ENCODE data around the gene NEXMIF.
"Not testable (repeated sequence)": the region's sequence is repeated elsewhere in the genome, so short reads cannot be mapped to it uniquely, and the experiment has no call there.

NEXMIF gene

DNA sequence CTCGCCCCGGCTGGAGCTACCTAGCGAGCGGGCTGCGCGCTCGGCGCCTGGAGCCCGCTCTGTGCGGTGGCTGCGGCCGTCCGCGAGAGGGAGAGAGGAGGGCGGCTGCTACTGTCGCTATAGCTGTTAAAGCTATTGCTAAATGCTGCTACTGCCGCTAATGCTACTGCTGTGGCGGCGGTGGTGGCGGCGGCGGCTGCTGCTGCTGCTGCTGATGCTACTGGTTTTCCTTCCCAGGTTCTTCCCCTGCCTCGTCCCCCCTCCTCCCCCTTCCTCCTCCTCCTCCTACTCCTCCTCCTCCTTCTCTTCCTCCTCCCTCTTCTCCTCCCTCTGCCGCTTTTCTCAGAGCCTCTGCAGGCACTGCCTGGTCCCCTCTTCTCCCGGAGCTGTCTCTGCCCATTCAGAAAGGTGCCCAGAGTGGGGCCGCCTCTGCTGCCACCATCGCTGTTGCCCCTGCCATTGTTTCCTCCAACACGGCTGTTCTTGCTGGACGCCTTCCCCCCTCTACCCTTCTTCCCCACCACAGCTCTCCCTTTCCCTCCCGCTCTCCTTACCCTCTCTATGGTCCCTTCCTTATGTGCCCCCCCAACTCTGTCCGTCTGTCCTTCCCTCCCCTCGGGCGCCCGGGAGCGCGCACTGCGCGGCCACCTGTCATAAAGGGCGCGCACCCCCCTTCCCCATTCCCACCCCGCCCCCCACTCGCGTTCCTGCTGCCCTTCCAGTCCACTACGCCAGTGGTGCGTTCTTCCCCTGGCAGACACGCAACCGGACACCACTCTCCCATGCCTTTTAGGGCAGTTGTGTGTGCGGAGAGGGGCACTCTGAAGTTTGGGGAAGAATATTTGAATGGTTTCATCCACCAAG lies at the start of gene NEXMIF:
NEXMIF (minus strand) TSS at position 228 of the 864 bp plus-strand sequence.
- DNase-seq = peak in 38 of 56 donors; percentile 0 to 49 (median 12)

DNA sequence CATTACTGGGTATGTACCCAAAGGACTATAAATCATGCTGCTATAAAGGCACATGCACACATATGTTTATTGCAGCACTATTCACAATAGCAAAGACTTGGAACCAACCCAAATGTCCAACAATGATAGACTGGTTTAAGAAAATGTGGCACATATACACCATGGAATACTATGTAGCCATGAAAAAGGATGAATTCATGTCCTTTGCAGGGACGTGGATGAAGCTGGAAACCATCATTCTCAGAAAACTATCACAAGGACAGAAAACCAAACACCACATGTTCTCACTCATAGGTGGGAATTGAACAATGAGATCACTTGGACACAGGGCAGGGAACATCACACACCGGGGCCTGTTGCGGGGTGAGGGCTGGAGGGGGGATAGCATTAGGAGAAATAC lies 36.7 kb upstream of the NEXMIF start:
- not testable (repeated sequence) for DNase-seq

DNA sequence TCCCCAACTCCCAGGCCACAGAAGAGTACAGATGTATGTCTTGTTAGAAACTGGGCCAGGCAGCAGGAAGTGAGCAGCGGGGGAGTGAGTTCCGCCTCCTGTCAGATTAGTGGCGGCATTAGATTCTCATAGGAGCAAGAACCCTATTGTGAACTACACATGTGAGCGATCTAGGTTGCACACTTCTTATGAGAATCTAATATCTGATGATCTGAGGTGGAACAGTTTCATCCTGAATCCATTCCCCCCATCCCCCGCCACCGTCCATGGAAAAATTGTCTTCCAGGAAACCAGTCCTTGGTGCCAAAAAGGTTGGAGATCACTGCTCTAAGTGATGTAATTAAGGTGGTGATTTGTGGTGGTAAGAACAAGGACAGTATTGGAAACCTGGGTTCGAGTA lies 24.5 kb upstream of the NEXMIF start:
- no peak for DNase-seq

DNA sequence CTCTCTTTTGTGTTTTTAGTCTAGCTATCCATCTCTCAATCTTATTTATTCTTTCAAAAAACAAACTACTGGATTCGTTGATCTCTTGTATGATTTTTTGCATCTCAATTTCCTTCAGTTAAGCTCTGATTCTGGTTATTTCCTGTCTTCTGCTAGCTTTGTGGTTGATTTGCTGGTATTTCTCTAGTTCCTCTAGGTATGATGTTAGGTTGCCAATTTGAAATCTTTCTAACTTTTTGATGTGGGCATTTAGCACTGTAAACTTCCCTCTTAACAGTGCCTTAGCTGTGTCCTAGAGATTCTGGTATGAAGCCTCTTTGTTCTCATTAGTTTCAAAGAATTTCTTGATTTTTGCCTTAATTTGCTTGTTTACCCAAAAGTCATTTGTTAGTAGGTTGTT lies 15.2 kb upstream of the NEXMIF start:
- DNase-seq = no peak

DNA sequence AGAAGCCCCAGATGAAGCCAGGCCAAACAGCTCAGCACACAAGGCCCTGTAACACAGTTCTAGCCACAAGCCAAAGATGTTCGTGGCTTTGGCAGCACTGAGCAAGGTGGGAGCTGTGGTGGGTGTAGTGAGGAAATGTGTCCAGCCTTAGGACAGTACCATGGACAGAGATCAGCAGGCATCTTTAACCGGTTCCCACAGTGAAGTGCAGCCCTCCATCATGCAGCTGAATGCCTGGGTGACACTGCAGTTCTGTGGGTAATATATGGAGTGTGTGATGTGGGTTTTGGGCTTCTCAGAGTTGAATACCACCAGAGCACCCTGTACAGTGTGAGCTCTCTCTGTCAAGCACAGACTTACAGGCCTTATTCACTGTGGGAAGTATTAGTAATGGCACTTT lies 6.0 kb upstream of the NEXMIF start:
- no peak for DNase-seq

DNA sequence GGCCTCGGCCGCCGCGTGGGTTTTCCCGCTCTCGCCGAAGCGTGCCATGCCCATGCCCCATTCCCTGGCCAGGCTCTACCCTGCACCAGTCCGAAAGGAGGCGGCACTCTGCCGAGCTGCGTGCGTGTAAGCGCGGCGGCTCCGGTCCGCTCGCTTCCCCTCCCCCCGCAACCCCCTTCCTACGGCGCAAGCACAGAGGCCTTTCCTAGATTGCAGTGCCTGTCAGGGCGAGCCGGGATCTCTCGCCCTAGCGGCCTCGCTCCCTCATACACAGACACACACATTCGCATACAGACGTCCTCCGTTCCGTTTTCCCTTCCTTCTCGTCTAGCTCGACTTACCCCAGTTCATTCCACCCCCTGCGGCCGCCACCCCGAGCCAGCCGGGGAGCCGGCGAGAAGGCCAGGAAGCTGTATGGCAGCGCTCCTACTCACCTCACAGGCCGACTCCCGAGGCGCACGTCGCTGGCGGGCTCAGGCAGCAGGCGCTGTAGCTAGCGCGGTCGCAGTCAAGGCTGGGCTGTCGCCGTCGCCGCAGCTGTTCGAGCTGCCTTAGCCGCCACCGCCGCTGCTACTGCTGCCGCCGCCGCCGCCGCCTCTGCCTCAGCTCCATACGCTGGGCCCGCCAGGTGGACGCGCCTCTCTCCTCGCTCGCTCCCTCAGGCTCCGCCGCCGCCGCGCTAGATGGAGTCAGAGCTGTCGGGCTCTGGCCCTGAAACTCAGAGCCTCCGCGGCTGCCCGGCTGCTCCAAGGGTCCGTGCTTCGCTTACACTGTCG lies 615 bp downstream of the NEXMIF start:
- peak in 45 of 56 donors; percentile 0 to 67 (median 18) for DNase-seq

DNA sequence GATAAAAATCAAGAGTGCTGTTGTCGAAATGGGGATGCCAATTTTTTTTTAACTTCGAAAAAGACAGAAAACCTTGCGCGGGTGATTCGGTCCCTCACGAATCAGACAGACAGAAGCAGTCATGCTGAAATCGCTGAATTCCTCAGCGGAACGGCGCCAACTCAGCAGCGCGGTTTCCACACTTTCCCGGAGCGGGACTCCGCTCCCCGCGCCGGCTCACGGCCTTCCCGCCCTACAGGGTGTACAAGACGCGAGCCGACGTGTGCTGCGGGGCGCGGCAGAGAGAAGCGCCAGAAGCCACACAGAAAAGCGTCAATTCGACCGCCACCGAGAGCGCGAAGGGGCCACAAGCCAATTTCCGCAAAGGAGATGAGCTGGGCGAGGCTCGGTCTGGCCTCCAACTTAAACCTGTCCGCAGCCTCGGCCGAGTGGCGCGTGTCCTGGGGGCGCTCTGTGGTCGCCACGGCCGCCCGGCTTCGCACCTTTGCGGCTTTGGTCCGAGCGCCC lies 1.3 kb downstream of the NEXMIF start:
- peak in 23 of 56 donors; percentile 0 to 34 (median 7) for DNase-seq

DNA sequence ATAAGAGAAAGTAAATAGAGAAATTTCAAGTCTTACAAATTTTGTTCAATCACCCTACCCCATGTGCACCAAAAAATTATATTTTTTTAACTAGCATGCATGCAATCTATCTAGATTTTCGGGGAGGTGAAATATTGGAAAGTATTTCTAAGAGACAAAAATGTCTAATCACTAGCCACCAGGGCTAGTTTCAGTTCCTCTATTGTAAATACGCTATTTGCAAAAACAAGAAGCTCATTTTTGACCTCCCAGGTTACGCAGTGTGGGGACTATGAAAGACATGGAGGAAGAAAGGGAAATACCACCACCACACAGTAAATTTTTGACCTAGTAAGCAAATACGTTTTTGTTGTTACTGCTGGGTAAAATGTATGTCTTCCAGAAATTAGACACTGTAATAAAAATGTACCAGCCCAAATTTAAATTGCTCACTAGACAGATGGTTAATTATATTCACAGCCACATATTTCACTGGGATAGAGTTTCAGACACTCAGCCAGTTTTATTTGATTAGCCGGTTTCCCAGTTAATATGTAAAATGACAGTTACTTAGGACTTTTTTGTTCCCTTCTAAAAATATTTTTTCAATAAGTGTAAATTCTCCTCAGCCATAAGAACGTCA lies 2.2 kb downstream of the NEXMIF start:
- peak in 1 of 56 donors; percentile 1 for DNase-seq

DNA sequence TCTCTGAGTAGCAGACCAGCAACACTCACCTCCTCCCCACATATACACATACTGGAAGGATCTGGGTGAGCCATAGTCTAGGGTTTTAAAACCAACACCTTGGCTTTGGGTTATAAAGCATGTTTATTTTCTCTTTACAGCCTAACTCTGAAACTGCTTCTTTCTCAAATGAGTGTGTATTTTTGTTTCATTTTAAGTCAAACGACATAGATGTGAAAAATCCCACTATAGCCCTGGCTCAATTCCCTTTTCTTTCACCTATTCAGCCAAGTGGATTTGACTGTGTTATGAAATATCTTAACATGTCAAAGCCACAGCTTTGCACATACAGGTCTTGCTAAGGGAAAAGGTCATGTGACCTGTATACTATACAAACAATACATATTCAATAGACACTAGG lies 13.8 kb downstream of the NEXMIF start:
- DNase-seq = no peak

DNA sequence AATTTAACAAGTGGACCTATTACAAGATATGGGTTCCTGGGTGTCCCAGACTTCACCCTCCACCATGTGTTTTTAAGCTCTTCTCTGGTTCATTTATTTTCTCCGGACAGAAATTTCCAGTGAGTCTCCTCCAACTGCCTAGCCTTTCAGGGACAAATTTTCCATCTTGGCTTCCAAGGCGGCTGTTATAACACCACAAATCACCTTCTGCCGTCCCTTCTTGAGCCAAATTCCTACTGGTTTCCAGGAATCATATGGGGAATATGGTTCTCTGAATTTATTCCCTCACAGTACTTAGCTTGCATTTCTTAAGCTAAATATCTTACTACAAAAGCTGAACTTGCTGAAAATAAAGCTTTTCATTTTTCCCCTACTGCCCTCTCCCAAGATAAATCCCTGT lies 18.8 kb downstream of the NEXMIF start:
- DNase-seq = no peak

DNA sequence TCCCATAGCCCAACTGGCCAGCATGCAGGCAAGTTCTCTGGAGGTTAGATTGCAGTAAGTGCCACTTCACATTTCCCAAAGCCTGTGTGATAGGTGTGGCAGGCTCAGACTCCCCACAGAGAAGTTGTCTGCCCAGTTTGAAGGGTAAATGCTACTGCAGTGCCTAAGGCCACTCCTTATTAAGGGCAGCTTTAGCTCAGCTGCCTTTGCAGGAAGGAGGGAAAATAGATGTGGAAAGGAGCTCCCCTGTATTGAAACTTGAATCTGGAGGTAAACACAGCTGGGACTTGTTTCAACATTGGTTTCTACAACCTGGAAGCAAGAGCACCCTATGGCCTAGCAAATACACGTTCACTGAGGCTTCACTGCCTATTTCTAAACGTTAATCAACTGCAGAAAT lies 22.4 kb downstream of the NEXMIF start:
- no peak for DNase-seq

DNA sequence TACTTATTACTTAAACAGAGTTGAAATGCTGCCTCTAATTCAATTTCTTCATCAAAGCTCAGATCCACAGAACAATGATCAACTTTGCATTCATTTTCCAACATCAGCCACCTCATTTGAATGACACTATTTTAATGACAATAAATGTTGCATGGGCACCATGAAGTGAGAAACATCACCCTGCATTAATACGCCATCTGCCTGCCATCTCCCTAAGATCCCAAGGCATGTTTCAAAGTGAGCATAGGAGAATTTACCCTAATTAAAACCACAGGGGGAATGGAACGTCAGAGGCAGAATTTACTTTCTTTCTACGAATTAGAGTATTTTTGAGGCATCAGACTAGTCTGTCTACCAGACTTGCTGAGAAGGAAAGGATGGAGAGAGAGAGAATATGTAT lies 32.7 kb downstream of the NEXMIF start:
- DNase-seq = no peak

DNA sequence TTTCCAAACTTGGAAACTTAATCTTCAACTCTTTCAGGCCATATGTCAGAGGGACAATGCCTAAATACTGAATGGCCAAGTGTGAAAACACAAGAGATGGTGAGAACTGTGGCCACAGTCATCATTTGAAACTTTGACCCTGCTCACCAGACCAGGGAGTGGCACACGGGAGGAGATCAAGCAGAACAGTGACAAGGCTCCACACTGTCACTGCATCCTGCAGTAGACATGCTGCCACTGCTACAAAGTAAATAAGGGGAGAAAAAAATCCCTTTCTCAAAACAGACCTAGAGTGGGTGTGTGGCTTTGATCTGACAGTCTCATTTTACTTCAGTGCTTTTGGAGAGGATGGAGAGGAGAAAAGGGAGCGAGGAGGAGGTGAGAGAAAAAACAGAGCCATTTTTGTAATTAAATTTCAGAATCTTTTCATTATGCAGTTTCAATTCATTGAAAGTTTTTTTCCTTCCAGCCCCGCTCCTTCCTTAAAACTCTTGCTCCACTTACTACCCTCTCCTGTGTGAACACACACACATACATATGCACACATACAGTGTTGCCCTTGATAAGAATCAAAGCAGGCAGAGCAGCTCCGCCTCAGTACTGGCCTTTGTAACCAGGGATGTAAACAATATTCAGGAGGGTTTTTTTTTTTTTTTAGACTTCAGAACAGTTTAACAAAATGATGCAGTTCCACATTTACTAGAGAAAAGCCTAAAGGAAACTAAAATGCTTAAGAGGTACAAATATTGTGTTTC lies 34.4 kb downstream of the NEXMIF start:
- DNase-seq = no peak

DNA sequence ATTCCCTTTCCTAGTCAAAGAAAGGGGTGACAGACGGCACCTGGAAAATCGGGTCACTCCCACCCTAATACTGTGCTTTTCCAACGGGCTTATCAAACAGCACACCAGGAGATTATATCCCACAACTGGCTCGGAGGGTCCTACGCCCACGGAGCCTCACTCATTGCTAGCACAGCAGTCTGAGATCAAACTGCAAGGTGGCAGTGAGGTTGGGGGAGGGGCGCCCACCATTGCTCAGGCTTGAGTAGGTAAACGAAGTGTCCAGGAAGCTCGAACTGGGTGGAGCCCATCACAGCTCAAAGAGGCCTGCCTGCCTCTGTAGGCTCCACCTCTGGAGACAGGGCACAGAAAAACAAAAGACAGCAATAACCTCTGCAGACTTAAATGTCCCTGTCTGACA lies 42.9 kb downstream of the NEXMIF start:
- not testable (repeated sequence) for DNase-seq

DNA sequence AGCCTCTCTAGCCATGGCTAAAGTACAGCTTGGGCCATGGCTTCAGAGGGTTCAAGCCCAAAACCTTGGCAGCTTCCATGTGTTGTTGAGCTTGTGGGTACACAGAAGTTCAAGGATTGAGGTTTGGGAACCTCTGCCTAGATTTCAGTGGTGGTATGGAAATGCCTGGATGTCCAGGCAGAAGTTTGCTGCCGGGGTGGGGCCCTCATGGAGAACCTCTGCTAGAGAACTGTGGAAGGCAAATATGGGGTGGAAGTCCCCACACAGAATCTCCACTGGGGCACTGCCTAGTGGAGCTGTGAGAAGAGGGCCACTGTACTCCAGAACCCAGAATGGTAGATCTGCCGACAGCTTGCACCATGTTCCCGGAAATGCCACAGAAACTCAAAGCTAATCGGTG lies 59.5 kb downstream of the NEXMIF start:
- DNase-seq = no peak

DNA sequence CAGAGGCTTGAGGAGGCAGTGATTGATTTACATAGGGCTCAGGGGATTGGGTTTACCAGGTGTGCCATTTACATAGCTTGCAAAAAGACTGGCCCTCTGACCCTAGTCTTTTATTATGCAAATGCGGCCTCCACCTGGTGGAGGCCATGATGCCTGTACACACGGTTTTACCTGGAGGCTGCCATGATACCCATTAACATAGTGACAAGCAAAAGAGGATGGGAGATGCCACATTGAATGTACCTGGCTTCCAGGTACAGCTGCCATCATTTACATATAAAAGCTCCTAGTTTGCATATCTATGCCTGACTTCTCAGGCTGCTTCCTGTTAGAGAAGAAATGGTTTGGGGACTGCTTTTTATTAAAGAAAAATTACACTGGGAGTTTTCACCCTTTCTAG lies 72.0 kb downstream of the NEXMIF start:
- DNase-seq = no peak

DNA sequence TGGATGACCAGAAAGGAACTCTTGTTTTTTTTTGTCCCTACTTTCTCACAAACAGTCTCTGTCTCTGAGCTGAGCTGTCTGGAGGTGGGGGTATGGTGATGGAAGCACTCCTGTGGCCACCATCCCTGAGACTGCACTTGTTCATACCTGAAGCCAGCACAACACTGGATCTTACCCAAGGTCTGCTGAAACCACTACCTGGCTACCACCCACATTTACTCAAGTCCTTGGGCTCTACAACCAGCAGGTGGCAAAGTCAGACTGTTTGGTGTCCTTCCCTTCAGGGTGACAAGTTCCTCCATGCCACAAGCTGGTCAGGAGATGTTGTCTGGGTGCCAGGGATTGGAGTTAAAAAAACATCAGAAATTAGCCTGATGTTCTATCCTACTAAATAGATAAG lies 89.7 kb downstream of the NEXMIF start:
- DNase-seq = no peak

DNA sequence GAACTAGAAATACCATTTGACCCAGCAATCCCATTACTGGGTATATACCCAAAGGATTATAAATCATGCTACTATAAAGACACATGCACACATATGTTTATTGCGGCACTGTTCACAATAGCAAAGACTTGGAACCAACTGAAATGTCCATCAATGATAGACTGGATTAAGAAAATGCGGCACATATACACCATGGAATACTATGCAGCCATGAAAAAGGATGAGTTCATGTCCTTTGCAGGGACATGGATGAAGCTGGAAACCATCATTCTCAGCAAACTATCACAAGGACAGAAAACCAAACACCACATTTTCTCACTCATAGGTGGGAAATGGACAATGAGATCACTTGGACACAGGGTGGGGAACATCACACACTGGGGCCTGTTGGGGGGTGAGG lies 105.5 kb downstream of the NEXMIF start:
- DNase-seq = not testable (repeated sequence)

DNA sequence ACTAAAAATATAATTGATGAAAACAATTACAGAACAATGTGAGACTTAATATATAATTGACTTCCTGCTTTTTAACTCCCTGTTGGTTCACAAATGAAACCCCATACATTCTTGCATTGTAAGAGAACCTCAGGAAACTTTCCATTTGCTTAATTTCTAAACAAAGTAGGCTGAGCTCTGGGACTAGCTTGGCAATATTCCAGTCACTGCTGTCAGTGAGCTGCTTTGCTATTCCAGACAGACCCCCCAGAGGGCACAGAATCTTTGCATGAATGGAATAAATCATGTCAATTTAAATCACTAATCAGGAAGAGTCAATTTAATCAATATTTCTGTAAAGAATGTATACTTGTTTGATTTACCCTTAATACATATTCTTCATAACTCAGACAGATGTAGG lies 110.6 kb downstream of the NEXMIF start:
- no peak for DNase-seq

DNA sequence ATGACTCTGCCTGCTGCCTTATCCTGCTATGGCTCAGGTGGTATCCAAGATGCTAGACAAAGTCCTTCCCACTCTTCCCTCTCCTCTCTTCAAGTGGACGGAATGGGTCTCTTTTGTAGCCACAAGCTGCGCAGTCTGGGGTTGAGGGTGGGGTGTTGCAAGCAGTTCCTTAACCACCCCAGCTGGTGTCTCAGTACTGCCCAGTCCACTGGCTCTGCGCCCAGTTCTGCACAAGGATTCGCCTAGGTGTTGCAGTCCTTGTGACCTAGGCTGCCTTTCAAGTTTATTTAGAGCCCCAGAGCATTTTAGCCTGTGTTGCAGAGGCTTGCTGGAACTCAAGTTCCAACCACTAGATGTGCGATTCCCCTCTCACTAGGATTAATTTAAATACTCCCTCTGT lies 120.7 kb downstream of the NEXMIF start:
- DNase-seq = peak in 1 of 56 donors; percentile 0

DNA sequence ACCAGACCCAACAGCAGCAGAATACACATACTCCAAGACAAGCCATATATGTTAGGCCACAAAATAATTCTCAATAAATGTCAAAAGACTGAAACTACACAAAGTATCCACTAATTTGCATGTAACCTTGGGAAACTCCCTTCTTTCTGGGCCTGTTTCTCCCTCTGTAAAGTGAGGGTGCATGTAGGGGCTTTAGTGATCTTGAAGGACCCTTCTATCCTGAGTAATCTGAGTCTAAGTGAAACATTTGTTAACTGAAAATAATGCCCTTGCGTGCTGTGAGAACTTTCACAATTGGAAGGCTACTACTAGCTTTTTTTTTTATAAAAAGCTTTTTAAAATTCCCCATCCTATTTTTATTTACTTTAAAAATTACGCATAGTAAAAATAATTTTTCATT lies 125.2 kb downstream of the NEXMIF start:
- no peak for DNase-seq

Data from amygdala (tissue), 56 donors.